Vagina (tissue), 2 donors: Measurements from ENCODE around the gene ZBTB16.

Source experiments
- POLR2A ChIP-seq, 2 donors: fragments of 450-650 bp; IDR thresholded peaks; one replicate each; pipeline ENCODE4 v1.6.1; 2017; ENCODE audit warnings: antibody characterized with exemption in 2 of 2, mild to moderate bottlenecking in 2 of 2, moderate library complexity in 2 of 2
- TF ChIP-seq, protein P1 (sequence below), 3 experiments: fragments of 450-650 bp in 2 of 3; fragments of 200-600 bp in 1 of 3; sonication (generic) in 1 of 3; IDR thresholded peaks; one replicate each; pipeline ENCODE4 v1.5.1; 2017 to 2019; ENCODE audit warnings: antibody characterized with exemption in 3 of 3, mild to moderate bottlenecking in 2 of 3, moderate library complexity in 2 of 3

DNA sequence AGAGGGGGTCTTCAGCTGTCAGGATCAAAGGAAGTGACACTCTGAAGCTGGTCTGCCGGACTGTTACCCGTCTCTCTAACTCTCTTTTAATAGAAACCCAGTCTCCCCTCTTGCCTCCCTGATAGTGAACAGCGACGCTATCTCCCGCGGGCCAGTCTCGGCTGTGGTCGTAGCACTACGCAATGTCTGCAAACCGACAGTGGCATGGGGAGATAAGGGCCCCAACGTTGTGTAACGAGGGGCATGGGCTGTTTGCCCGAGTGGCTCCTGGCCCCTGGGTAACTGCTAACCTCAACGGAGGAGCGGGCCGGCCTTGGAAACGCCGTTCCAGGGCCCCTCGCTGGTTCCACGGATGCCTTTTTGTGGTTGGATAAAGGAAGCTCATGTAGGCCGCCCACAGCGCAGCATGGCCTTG lies 23.3 kb downstream of the ZBTB16 start:
- no peak for TF ChIP-seq POLR2A (IDR thresholded peaks at IDR 0.05)
- TF ChIP-seq, protein P1, sequence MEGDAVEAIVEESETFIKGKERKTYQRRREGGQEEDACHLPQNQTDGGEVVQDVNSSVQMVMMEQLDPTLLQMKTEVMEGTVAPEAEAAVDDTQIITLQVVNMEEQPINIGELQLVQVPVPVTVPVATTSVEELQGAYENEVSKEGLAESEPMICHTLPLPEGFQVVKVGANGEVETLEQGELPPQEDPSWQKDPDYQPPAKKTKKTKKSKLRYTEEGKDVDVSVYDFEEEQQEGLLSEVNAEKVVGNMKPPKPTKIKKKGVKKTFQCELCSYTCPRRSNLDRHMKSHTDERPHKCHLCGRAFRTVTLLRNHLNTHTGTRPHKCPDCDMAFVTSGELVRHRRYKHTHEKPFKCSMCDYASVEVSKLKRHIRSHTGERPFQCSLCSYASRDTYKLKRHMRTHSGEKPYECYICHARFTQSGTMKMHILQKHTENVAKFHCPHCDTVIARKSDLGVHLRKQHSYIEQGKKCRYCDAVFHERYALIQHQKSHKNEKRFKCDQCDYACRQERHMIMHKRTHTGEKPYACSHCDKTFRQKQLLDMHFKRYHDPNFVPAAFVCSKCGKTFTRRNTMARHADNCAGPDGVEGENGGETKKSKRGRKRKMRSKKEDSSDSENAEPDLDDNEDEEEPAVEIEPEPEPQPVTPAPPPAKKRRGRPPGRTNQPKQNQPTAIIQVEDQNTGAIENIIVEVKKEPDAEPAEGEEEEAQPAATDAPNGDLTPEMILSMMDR (IDR thresholded peaks at IDR 0.05): no peak
